Suprapubic skin (tissue), 3 donors: Measurements from ENCODE around the gene CCL26.

Experiments used
- CTCF ChIP-seq, 2 donors: fragments of 200-600 bp in 1 of 2; fragments of 450-650 bp in 1 of 2; sonication (generic) in 1 of 2; IDR thresholded peaks; one replicate each; pipeline ENCODE4 v1.5.1; 2016 to 2019; ENCODE audit warnings: antibody characterized with exemption in 2 of 2, mild to moderate bottlenecking in 1 of 2, moderate library complexity in 1 of 2
- EP300 ChIP-seq: sonication (generic); formaldehyde crosslinking; IDR thresholded peaks from one replicate; pipeline ENCODE4 v1.6.1; 2017; ENCODE audit warnings: antibody characterized with exemption
- POLR2A ChIP-seq, 2 donors: fragments of 450-650 bp; IDR thresholded peaks; one replicate each; pipeline ENCODE4 v1.6.1; 2017; ENCODE audit warnings: antibody characterized with exemption in 2 of 2, mild to moderate bottlenecking in 2 of 2, moderate library complexity in 2 of 2

- no peak for TF ChIP-seq CTCF (IDR thresholded peaks at IDR 0.05)
- no peak for TF ChIP-seq POLR2A (IDR thresholded peaks at IDR 0.05)
- no peak for TF ChIP-seq EP300
These were observed at the start of gene CCL26 for GRCh38 chr7:75772081-75773077.
